ENCODE data around the gene DHRS2. TPM values are rescaled to one million over a fixed set of nuclear protein-coding genes. Genes with fewer than 3 reads are reported as not detected.
A peak's percentile ranks its signal among the peaks of the same experiment; 100 is the strongest.

The DHRS2 gene
- total and polyA plus RNA-seq, 2 of the 13 experiments (the other 11 are each of a cell fraction or from before 2014, with no cell fraction given): 1,621 to 3,021 TPM

GRCh38 chr14:23602181-23603095, 33.7 kb upstream of the DHRS2 start (continued):
- TF ChIP-seq SNAPC4 (CRISPR knock-in tag; IDR thresholded peaks at IDR 0.05) (no peak; the same call in 1 of the 2 replicates), BCL6 (CRISPR knock-in tag; IDR thresholded peaks at IDR 0.05) (peak; percentile 82), E2F5 (CRISPR knock-in tag; conservative IDR thresholded peaks at IDR 0.05) (no peak), ZFP62 (CRISPR knock-in tag; IDR thresholded peaks at IDR 0.05) (no peak), PITX1 (CRISPR knock-in tag; IDR thresholded peaks at IDR 0.05) (peak; percentile 43; the same call in 1 of the 2 replicates), BATF2 (CRISPR knock-in tag; IDR thresholded peaks at IDR 0.05) (no peak), ZNF430 (CRISPR knock-in tag; IDR thresholded peaks at IDR 0.05) (peak; percentile 87; the same call in 1 of the 2 replicates), LCORL (IDR thresholded peaks at IDR 0.05) (no peak), LCORL (CRISPR knock-in tag; IDR thresholded peaks at IDR 0.05) (peak; percentile 71), ZNF761 (CRISPR knock-in tag; conservative IDR thresholded peaks at IDR 0.05) (no peak), ZNF580 (CRISPR knock-in tag; IDR thresholded peaks at IDR 0.05; ENCODE audit: borderline replicate concordance, low read depth) (peak; percentile 49; the same call in 1 of the 2 replicates), BCLAF1 (IDR thresholded peaks at IDR 0.05) (no peak), RFX1 (IDR thresholded peaks at IDR 0.05) (peak; percentile 54), NONO (IDR thresholded peaks at IDR 0.05) (no peak), NONO (CRISPR knock-in tag; conservative IDR thresholded peaks at IDR 0.05) (no peak), CENPBD1 (CRISPR knock-in tag; IDR thresholded peaks at IDR 0.05; ENCODE audit: borderline replicate concordance, low read depth) (no peak)

Data from HepG2 (cell line).